HG02884 (cell line): ENCODE results near the gene GIMAP8.

Experiments
- ATAC-seq: cut with Tn5 transposase; IDR thresholded peaks from one replicate; pipeline ENCODE4 v1.9.1; 2021; ENCODE audit warnings: mild to moderate bottlenecking, moderate library complexity; ENCODE audit not compliant: unreplicated experiment

GIMAP8 gene

DNA sequence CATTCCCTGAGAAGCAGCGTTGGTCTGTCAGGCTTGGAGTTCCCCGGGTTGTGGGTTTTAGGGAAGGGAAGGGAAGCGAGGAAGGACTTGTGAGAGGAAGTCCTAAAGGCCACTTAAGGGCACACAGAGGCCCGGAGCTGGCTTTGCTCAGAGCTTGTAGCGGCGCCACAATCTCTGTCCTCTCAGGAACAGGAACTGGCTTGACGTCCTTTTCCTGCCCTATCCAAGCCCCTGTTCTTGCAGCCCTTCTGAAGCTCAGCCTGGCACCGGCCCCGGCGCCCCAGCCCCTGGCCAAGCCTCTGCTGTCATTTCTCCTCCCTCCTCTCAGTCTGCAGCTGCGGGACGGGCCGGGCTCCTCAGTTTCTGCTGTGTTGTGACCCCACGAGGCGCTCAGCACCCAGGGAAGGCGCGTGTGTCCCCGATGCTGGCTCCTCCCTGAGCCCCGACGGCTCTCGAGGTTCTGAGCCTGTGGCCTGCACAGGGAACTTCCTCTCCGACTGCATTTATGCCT, at the start of gene GIMAP8:
TSS of gene GIMAP8 (plus strand) at position 140 of the 511 bp plus-strand sequence. CDS start 16,069 bp downstream, outside the sequence.
- ATAC-seq: no peak

DNA sequence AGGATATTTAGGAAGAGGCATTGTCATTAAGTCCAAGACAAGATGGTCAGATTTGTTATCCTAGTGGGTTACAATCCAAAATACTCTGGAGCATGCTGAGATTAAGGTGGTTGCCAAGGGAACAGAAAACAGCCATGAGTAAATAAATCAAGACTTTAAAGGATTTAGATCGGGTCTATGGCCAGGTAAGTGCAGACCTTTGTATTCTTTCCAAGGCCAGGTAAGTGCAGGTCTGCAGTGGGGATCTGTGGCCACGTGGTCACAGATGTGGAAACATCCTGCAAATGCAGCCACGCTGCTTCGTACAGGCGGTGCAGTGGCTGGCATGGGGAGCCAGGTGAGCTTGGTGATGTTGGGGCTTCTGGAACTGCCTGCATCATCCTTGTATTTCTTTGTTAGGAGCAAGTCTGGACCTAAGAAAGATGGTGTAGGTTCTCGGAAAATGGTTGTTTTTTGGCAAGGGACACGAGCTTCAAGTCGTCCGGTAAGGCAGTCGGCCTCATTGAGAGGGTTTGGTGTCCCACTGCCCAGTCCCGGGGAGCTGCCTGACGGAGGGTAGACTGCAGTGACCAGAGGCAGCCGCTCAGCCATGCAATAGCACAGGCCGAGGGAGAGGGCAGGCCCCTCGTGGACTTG, 49.5 kb upstream of the GIMAP8 start:
- ATAC-seq: no peak

DNA sequence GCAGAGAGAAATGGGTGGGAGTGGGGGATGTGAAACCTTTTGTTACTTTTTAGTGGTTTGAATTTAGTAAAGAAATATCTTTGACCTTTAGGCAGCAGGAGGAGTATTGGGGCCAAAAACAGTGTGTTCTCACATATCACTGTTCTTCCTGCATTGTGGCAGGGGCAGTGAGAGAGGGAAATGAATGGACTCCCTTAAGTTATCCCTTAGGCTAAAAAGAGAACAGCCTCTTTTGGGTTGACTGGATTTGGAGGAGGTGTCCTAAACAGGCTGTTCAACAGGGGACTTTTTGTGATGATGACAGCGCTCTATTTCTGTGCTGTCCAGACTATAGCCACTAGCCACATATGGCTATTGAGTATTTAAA, 49.0 kb upstream of the GIMAP8 start:
- ATAC-seq: no peak

DNA sequence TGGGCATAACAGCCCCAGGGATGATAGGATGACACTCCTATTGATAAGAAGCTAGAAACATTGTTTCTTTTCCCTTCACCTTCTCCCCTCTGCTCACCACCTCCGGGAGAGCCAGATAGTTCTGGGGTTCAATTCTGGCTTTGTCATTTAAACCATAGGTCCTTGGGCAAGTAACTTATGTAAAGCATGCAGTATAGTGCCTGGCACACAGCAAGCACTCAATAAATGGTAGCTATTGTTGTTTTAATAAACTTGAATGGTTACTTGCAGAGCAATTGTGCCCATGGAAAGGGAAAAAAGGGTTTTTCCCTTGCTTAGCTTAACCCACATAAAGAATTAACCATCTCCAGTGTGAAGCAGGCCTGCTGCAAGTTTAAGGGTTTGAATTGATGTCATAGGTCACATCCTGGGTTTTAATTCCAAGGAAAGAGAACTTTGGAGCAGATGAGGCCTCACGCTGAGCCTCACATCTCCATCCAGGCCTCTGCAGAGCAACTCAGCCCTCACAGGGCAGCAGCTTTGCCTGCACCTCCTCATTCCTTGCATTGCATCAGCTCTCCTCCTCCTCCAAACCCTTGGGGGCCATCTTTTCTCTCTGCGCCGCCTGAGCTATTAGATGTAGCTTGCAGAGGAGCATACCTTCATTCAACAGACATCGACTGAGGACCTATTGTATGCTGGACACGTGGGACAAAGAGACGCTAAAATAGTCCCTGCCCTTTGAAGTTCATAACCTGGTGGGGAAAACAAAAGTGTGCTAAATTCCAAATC, 48.4 kb upstream of the GIMAP8 start:
- ATAC-seq: no peak

DNA sequence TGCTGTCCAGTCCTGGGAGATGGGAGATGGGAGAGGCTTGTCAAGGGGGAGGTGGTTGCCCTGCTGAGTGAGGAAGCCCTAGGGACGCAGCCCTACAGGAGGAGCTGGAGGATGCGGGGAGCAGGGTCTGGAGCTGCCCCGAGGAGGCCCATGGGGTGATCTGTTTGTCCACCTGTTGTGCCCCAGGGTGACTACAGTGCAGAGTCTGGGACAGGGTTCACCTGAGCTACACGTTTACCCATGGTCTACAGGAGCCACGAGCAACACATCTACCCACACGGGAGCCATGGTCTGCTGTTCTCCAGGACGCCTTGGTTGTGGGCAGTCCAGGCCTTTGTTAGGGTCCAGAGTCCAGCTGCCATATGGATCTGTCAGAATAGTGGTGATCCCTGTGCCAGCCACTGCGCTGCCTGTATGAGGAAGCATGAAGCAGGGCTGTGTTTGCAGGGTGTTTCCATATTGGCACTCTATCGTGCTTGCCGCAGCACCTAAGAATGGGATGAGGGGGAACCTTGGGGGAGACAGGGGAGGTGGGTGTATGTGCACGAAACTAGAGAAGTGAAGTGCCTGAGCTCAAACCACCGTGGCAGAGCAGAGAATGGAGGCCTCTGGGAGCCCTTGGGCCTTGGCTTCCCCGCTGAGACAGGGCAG, 47.6 kb upstream of the GIMAP8 start:
- ATAC-seq: no peak

DNA sequence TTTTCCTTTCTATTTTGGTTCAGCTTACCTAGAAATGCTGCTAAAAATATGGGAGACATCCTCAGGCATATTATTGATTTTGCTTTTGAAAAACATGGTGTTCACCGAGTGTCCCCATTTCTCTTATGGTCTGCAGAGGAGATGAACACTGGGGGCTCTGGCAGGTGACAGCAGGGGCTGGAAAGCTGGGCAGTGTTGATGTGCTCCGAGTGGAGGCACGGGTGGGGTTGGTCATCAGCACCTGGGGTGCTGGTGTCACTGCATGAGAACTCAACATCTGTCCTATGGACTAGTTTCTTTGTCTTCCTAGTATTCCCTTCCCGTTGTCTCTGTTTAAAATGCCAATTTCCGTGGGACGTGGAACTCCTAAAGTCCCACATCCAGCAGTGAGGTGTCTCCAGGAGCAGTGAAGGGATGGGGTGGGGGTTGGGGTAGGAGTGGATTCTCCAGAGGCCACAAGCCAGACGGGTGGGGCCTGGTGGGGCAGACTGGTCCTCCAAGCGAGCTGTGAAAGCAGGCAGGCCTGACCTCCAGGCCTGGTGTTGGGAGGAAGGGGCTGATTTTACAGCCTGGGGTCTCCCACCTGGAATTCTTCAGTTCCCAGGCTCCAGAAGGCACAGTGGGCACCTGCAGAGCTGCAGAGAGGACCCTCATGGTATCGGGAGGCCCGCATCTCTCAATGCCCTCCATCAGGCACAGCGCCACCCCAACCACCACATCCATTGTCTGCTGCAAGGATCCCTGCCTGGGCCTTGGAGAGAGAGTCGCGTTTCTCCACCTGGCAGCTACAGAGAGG, 46.9 kb upstream of the GIMAP8 start:
- ATAC-seq: no peak

DNA sequence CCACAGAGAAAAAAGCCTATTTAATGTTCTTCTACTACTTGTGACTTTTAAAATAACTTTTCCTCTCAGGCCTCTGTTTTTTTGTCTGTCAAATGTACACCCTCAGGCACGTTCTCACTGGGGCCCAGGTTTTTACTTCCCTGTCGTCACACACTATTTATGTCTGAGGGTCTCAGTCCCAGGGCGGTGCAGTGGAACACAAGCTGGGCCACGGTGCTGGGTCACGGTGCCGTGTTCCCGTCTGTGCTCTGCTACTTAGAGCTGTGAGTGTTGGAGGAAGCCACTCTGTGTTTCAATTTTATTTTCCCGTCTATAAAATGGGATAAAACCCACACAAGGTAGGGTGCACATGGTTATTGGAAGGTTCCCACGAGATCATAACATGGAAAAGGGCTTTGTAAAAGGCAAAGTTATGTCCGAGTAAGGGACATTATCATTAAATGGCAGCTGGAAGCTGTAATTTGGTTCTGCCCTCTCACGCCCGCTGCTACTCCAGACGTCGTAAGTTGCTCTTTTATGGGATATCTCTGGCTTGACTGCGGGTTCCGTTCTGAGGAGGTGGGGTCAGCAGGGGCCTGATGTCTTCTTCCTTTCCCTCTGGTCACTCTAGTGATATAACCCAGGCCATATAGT, 46.1 kb upstream of the GIMAP8 start:
- ATAC-seq: no peak

DNA sequence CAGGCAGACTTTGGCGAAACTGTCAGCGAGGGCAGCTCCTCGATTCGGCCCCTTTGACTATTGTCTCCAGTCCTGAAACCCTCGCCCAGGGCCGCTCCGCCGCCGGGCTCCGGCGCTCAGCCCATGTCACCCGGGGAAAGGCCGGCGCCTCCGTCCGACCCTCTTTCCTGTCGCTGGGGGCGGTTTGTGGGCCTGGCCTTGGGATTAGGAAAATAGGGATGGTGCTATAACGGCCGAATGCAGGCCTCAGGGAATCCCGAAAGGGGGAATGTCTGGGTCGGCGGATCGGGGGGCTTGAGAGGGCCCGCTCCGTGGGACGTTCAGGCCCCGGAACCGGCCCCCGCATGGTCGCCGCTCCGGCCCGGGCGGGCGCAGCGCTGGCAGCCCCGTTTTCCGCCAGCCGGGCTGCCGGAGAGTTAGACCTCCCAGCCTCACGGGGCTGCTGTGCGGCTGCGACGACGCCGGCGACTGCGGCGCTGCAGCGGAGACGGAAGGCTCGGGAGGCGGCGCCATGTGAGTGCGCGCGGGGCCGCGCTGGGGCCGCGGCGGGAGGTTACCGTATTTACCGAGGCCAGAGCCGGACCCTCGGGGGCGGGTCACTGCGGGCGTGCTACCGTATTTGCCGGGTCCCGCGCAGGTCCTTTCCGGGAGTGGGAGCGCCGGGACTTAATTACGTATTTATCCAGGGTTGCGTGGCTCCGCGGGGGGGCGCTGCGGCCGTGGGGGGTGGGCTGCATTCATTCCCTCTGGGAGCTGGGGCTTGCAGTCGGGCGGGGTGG, 45.4 kb upstream of the GIMAP8 start:
- peak; percentile 46 for ATAC-seq

DNA sequence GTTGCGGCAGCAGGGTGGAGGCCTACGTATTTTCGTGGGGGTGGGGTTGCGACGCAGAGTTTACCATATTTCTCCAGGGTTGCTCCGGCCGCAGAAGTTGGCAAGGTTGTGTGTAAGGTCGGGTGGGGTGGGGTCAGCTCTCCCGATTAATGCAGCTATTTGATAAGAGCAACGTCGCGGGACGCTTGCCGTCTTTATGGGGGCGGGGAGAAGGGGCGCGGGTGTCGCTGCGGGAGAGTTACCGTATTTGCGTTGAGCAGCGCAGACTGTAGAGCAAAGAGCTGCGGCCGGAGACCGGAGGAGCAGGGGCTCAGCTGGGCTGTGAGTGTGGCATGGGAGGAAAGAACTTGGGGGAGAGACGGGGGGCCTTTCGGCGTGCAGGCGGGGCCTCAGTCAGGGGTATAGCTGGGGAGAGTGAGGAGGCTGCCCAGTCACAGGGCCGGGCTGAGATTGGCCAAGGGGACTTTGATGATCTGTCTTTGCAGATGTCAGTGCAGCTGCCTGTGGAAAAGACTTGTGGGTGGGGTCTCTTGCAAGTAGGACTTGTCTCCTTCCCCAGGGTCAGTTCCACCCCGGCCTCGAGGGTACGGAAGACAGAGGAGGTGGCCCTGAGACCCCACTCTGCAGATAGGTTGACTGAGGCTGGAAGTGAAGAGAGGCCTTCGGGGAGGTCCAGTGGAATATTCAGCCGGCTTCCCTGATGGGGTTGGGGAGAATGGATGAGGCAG, 44.7 kb upstream of the GIMAP8 start:
- no peak for ATAC-seq

DNA sequence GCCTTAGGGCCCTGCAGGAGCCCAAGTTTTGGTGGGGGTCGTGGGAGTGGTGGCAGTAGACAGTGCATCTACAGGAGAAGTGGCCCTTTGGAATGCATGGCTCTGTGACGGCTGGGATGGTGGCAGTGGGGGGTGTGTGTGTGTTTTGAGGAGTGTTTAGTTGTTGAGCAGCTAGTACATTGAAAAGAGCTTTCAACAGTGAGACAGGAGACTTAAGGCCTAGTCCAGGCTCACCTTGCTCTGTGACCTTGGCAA, 44.2 kb upstream of the GIMAP8 start:
- ATAC-seq: no peak

DNA sequence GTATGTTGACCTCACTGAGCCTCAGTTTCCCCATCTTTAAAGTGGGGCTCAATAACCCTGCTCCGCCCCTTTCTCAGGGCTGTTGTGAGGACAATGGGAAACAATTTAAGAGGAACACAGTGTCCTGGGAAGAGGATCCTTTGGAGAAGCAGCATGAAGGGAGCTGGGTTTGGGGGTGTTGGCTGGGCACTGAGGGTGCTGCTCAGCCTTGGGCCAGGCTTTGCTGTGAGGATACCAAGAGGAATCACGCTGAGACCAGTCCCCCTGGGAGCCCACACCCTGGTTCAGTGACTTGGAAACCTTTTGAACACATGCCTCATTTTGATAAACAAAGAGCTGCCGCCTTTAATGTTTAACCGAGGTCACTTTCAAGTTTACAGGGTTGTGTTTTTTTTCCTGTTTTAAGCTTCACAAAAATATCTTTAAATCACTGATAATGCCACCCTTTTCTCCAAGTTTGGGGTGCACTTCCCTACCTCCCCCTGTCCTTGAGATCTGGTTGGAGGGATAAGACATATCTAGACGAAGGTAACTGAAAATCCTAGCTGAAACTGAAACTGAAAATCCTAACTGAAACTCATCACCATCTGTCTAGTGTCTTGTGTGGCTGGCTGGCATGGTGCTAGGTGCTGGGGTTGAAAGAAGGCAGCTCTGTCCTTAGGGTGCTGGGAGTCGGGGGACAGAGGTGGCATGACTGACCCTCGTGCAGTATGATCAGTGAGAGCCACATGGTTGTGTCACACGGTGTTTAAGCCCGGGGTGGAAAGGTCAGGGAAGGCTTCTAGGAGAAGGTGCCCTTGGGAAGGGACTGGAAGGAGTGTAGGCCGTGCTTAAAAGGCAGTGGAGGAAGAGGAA, 43.6 kb upstream of the GIMAP8 start:
- ATAC-seq: peak; percentile 51

DNA sequence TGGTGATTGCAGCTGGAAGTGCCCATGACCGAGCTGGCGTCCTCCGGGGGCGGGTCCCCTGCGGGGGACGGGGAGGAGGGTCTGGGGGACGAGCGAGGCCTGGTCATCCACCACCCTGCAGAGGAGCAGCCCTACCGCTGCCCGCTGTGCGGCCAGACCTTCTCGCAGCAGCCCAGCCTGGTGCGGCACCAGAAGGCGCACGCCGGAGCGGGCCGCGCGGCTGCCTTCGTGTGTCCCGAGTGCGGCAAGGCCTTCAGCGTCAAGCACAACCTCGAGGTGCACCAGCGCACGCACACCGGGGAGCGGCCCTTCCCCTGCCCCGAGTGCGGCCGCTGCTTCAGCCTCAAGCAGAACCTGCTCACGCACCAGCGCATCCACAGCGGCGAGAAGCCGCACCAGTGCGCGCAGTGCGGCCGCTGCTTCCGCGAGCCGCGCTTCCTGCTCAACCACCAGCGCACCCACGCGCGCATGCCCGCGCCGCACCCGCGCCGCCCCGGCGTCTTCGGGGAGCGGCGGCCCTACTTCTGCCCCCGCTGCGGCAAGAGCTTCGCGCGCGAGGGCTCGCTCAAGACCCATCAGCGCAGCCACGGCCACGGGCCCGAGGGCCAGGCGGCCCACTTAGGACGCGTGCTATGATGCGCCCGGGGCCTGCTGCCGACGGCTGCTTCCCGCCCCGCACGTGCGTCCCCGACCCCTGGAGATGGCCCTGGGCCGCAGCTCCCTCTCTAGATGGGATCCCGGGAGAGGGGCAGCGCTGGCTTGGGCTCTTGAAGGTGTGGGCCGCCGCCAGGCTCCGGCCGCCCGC, 42.6 kb upstream of the GIMAP8 start:
- no peak for ATAC-seq

DNA sequence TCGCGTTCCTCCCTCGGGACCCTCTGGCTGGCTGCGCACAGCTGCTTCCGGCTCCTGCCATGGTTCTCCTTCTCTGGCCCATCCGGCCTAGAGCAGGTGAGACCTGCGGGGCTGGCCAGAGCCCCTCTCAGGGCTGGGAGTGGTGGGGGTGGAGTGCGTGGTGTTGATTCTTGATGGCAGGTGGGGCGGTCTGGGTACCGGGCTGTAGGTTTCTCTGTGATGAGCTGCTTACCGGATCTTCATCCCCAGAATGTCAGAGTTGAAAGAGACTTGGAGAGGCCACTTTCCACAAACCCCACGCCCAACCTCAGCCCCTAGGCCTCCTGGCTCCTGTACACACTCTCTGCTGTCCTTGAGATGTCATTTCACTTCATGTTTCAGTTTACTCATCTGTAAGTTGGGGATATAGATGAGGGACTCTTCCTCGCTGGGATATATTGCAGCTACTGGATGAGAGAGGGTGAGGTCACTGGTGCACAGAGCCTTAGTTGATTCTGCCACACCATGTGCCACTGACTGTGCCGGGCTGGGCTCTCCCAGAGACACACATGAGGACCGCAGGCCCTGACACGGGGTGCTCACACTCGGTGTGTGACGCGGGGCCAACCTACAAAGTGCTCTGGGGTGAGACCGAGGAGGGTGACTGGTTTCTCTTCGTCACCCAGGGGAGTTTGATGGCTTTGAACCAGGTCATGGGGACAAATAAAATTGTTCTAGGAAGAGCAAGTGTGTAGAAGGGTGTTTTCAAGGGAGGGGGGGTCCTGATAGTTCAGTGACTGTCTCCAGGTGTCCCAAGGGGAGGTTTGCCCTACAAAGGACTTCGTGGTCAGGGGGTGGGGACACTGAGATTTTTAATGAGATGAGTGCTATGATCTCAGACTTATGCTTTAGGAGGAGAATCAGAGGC, 41.8 kb upstream of the GIMAP8 start:
- no peak for ATAC-seq

DNA sequence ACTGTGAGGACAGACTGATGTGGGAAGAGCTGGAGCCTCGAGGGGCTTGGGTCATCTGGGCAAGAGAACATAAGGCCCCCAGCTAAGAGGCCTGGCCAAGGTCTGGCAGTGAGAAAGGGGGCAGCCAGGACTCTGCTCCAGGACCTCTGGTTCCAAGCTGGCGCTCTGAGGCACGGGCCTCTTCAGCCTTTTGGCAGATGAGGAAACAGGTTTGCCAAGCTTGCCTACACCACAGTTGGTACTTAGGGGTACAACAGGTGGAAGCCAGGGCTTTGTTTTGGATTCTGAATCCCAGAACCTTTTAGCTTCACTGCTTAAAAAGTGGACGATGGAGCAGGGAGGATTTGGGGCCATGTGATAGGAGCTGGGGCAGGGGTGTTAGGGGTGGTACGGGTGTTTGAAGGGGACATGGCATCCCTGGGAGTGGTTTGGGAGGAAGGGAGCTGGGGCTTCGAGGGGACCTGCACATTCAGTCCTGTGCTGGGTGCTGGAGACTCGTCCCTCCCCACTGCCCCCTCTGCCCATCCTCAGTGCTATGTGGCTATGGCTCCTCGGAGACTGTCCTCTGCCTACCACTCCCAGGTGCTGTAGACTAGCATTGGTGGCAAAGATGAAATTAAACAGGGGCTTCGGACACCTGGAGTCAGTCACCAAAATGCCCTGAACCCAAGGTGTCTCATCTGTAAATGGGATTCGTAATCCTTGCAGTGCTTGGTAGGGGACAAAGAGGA, 41.0 kb upstream of the GIMAP8 start:
- no peak for ATAC-seq

DNA sequence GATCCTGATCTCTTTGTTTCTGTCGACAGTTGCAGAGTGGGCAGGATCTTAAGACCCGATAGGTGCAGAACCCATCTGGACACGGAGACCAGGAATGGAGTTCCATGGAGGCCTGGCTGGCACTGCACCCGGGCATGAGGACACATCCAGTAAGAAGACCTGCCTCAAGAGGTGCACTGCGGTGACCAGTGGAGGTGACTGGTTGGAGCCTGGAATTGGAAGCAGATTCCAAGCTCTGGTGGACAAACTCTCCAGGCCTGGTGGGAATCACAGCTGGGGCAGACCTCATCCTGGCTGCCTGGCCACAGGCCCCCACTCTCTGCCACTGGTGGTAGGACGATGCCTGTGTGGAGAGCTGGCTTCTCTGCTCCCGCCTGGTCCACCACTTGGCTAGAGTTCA, 40.3 kb upstream of the GIMAP8 start:
- ATAC-seq: no peak

DNA sequence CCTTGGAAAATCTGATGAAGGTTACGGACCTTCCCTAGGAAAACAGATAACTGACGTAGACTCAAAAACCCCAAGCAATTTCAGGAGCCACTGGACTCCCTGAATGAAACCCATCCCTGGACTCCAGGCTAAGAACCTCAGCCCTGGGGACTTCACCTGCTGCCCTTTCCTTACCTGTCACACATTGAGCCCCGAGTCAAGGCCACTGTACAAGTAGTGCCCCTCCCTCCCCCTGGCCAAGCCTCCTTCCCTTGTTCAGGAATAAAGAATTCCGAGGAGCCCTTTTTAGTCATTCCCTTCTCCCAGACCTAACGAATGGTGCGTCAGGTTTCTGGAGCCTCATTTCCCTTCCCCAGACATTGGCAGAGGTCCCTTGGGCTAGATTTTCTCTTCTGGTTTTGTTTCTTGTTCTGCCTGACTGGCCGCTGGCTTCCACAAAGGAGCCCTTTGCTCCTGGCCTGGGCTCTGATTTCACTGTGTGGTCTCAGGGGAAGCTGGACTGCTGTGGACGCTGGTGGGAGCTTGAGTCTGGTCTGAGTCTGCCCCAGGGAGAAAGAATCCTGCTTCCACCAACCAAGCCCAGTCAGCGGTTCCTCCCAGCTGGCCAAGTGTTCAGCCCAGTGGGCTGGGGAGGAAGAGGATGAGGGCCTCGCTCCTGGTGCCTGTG, 39.6 kb upstream of the GIMAP8 start:
- no peak for ATAC-seq
